ENCODE results near the gene CLHC1.
"Not testable (repeated sequence)": the region's sequence is repeated elsewhere in the genome, so short reads cannot be mapped to it uniquely, and the experiment has no call there.

The CLHC1 gene

GRCh38 chr2:55235724-55236538 lies 3.8 kb upstream of the CLHC1 start:
- no peak overlapping the region for H3K4me3 ChIP-seq (ENCODE audit: low read length)
- no peak for DNase-seq (ENCODE audit: low read depth, low spot score)

GRCh38 chr2:55233658-55233940 lies 1.5 kb upstream of the CLHC1 start:
- peak overlapping the region; percentile 84 for H3K4me3 ChIP-seq (ENCODE audit: low read length)
- DNase-seq (ENCODE audit: low read depth, low spot score), result no peak

GRCh38 chr2:55232863-55233657 lies 967 bp upstream of the CLHC1 start:
- DNase-seq (ENCODE audit: low read depth, low spot score), result no peak
- H3K4me3 ChIP-seq (ENCODE audit: low read length), result peak overlapping the region; percentile 84

GRCh38 chr2:55231546-55232083 lies 478 bp downstream of the CLHC1 start:
- no peak for DNase-seq (ENCODE audit: low read depth, low spot score)

GRCh38 chr2:55230551-55230950 lies 1.5 kb downstream of the CLHC1 start:
- DNase-seq (ENCODE audit: low read depth, low spot score), result no peak
- H3K4me3 ChIP-seq (ENCODE audit: low read length), result no peak overlapping the region

More at GRCh38 chr2:55231546-55232083, 478 bp downstream of the CLHC1 start:
- H3K4me3 ChIP-seq (ENCODE audit: low read length), result peak overlapping the region; percentile 84

GRCh38 chr2:55229221-55229620 lies 2.9 kb downstream of the CLHC1 start:
- DNase-seq (ENCODE audit: low read depth, low spot score), result no peak
- H3K4me3 ChIP-seq (ENCODE audit: low read length), result no peak overlapping the region

GRCh38 chr2:55228226-55228563 lies 3.9 kb downstream of the CLHC1 start:
- H3K4me3 ChIP-seq (ENCODE audit: low read length), result no peak overlapping the region
- no peak for DNase-seq (ENCODE audit: low read depth, low spot score)

GRCh38 chr2:55227437-55228225 lies 4.5 kb downstream of the CLHC1 start:
- DNase-seq (ENCODE audit: low read depth, low spot score); H3K4me3 ChIP-seq (ENCODE audit: low read length): not testable (repeated sequence)

GRCh38 chr2:55225481-55226020 lies 6.5 kb downstream of the CLHC1 start:
- DNase-seq (ENCODE audit: low read depth, low spot score), result no peak
- no peak overlapping the region for H3K4me3 ChIP-seq (ENCODE audit: low read length)

GRCh38 chr2:55224761-55225261 lies 7.3 kb downstream of the CLHC1 start:
- no peak for DNase-seq (ENCODE audit: low read depth, low spot score)

GRCh38 chr2:55223958-55224760 lies 7.9 kb downstream of the CLHC1 start:
- H3K4me3 ChIP-seq (ENCODE audit: low read length), result no peak overlapping the region
- DNase-seq (ENCODE audit: low read depth, low spot score), result no peak

More at GRCh38 chr2:55224761-55225261, 7.3 kb downstream of the CLHC1 start:
- no peak overlapping the region for H3K4me3 ChIP-seq (ENCODE audit: low read length)

GRCh38 chr2:55213822-55214221 lies 18.3 kb downstream of the CLHC1 start:
- DNase-seq (ENCODE audit: low read depth, low spot score), result no peak
- H3K4me3 ChIP-seq (ENCODE audit: low read length), result no peak overlapping the region

GRCh38 chr2:55204950-55205349 lies 27.1 kb downstream of the CLHC1 start:
- DNase-seq (ENCODE audit: low read depth, low spot score), result no peak
- no peak overlapping the region for H3K4me3 ChIP-seq (ENCODE audit: low read length)

GRCh38 chr2:55204536-55204935 lies 27.6 kb downstream of the CLHC1 start:
- no peak for DNase-seq (ENCODE audit: low read depth, low spot score)

GRCh38 chr2:55200416-55200815 lies 31.7 kb downstream of the CLHC1 start:
- H3K4me3 ChIP-seq (ENCODE audit: low read length), result no peak overlapping the region
- no peak for DNase-seq (ENCODE audit: low read depth, low spot score)

More at GRCh38 chr2:55204536-55204935, 27.6 kb downstream of the CLHC1 start:
- H3K4me3 ChIP-seq (ENCODE audit: low read length), result no peak overlapping the region

GRCh38 chr2:55196526-55196925 lies 35.6 kb downstream of the CLHC1 start:
- H3K4me3 ChIP-seq (ENCODE audit: low read length), result no peak overlapping the region
- DNase-seq (ENCODE audit: low read depth, low spot score), result no peak

GRCh38 chr2:55191888-55192287 lies 40.2 kb downstream of the CLHC1 start:
- not testable (repeated sequence) for H3K4me3 ChIP-seq (ENCODE audit: low read length); DNase-seq (ENCODE audit: low read depth, low spot score)

- H3K4me3 ChIP-seq (ENCODE audit: low read length); DNase-seq (ENCODE audit: low read depth, low spot score): not testable (repeated sequence)
These were observed 45.3 kb downstream of the CLHC1 start for GRCh38 chr2:55186837-55187236.

All from Jurkat, Clone E6-1 (cell line).